Measurements from ENCODE around the gene GPR152.

DNA sequence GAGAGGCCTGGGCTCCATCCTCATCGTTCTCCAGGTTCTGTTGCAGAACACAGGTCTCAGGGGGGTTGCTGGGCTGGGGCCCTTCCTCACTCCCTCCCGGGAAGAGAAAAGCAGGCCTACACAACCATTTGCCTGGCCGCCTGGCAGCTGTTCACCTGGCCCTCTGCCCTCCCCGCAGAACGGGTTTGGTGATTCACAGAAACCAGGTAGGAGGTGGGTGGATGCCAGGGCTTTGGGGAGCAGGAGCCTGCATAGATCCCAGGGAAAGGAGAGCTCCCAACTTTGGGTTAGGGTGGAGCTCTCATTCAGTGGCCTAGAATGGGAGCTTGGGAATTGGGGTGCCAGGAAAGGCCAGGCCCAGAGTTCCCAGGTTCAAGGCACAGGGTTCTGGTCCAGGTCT, 15.5 kb upstream of the GPR152 start:
- TF ChIP-seq, protein P1, sequence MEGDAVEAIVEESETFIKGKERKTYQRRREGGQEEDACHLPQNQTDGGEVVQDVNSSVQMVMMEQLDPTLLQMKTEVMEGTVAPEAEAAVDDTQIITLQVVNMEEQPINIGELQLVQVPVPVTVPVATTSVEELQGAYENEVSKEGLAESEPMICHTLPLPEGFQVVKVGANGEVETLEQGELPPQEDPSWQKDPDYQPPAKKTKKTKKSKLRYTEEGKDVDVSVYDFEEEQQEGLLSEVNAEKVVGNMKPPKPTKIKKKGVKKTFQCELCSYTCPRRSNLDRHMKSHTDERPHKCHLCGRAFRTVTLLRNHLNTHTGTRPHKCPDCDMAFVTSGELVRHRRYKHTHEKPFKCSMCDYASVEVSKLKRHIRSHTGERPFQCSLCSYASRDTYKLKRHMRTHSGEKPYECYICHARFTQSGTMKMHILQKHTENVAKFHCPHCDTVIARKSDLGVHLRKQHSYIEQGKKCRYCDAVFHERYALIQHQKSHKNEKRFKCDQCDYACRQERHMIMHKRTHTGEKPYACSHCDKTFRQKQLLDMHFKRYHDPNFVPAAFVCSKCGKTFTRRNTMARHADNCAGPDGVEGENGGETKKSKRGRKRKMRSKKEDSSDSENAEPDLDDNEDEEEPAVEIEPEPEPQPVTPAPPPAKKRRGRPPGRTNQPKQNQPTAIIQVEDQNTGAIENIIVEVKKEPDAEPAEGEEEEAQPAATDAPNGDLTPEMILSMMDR (IDR thresholded peaks at IDR 0.05; ENCODE audit: insufficient read depth, low read depth, low read length): no peak
- TF ChIP-seq EZH2 (IDR thresholded peaks at IDR 0.05; ENCODE audit: insufficient read depth, low read length): no peak
